H1 (cell line): Measurements from ENCODE around the gene INPP5J. TPM values are rescaled to one million over a fixed set of nuclear protein-coding genes. Genes with fewer than 3 reads are reported as not detected.
"Not testable (repeated sequence)": the region's sequence is repeated elsewhere in the genome, so short reads cannot be mapped to it uniquely, and the experiment has no call there.

Source experiments
- CTCF ChIA-PET: fragments of 300-600 bp; sonication (Branson Sonifier 250); formaldehyde crosslinking; loops from one replicate; lab custom pipeline; 2021; ENCODE audit not compliant: partially characterized antibody; lab: Charles Lee
- POLR2A ChIA-PET: fragments of 300-600 bp; sonication (Branson Sonifier 250); formaldehyde crosslinking; loops from one replicate; lab custom pipeline; 2021; ENCODE audit warnings: inconsistent platforms; ENCODE audit not compliant: partially characterized antibody; lab: Charles Lee
- DNase-seq, 2 experiments: peaks; one replicate each; pipeline versions ENCODE4 v3.0.0 to v3.0.0-alpha.2; 2010 to 2022; ENCODE audit warnings: low spot score in 2 of 2, low read depth in 1 of 2, mixed read lengths in 1 of 2
- FAIRE-seq: peaks from 2 replicates; lab custom pipeline; 2011; peaks lifted over from hg19 to GRCh38; lab: Jason Lieb, UNC
- H2AFZ ChIP-seq: 2 replicates; pipeline ENCODE4 v1.8.1; 2012; ENCODE audit warnings: low read length, inconsistent platforms
- H2AK5ac ChIP-seq: 2 replicates; pipeline ENCODE4 v1.6.1; 2013; ENCODE audit warnings: low read depth, low read length
- H2BK120ac ChIP-seq: replicated peaks from 2 replicates; pipeline ENCODE3; 2013; ENCODE audit warnings: low read depth, low read length, inconsistent platforms
- H2BK12ac ChIP-seq: 2 replicates; pipeline ENCODE4 v1.6.1; 2013; ENCODE audit warnings: low read depth, low read length
- H2BK15ac ChIP-seq: 2 replicates; pipeline ENCODE4 v1.6.1; 2013; ENCODE audit warnings: low read length
- H2BK20ac ChIP-seq: 2 replicates; pipeline ENCODE4 v1.6.1; 2013; ENCODE audit warnings: low read length
- H2BK5ac ChIP-seq: 2 replicates; pipeline ENCODE4 v1.6.1; 2013; ENCODE audit warnings: low read depth, low read length
- H3K14ac ChIP-seq: 2 replicates; pipeline ENCODE4 v1.6.1; 2013; ENCODE audit warnings: inconsistent platforms; ENCODE audit not compliant: insufficient read length
- H3K18ac ChIP-seq: 2 replicates; pipeline ENCODE4 v1.6.1; 2013; ENCODE audit warnings: low read length; ENCODE audit errors: extremely low read depth
- H3K23ac ChIP-seq: 2 replicates; pipeline ENCODE4 v1.6.1; 2013; ENCODE audit warnings: inconsistent platforms; ENCODE audit not compliant: insufficient read length
- H3K23me2 ChIP-seq: 2 replicates; pipeline ENCODE4 v1.6.1; 2013; ENCODE audit warnings: low read depth, low read length
- H3K27ac ChIP-seq: 2 replicates; pipeline ENCODE4 v1.6.1; 2011; ENCODE audit warnings: low read depth, low read length, inconsistent platforms
- H3K27me3 ChIP-seq, 4 experiments: replicated peaks in 1 of 4; 1 replicate in 1 of 4; 2 replicates in 3 of 4; pipeline versions ENCODE4 v1.6.1 to v1.8.1; 2011 to 2013; ENCODE audit warnings: low read length in 3 of 4, mild to moderate bottlenecking in 3 of 4, inconsistent platforms in 2 of 4, mixed read lengths in 2 of 4, moderate library complexity in 1 of 4; ENCODE audit not compliant: control insufficient read depth in 3 of 4, insufficient read depth in 3 of 4; ENCODE audit errors: extremely low read depth in 1 of 4
- H3K36me3 ChIP-seq, 4 experiments: 2 replicates each; pipeline versions ENCODE4 v1.6.1 to v1.8.1; 2011 to 2013; ENCODE audit warnings: mild to moderate bottlenecking in 4 of 4, low read length in 3 of 4, moderate library complexity in 2 of 4, control low read depth in 1 of 4, inconsistent platforms in 1 of 4; ENCODE audit not compliant: insufficient read depth in 4 of 4, control insufficient read depth in 2 of 4
- H3K4ac ChIP-seq: replicated peaks from 2 replicates; pipeline ENCODE3; 2013; ENCODE audit warnings: low read length, low read depth, mixed read lengths, inconsistent platforms; ENCODE audit not compliant: insufficient read length
- H3K4me1 ChIP-seq, 4 experiments: replicated peaks in 1 of 4; 1 replicate in 1 of 4; 2 replicates in 3 of 4; pipeline versions ENCODE4 v1.6.1 to v1.8.1; 2011 to 2013; ENCODE audit warnings: low read length in 3 of 4, inconsistent platforms in 2 of 4, mixed read lengths in 1 of 4; ENCODE audit not compliant: insufficient read depth in 4 of 4, control insufficient read depth in 3 of 4
- H3K4me2 ChIP-seq, 2 experiments: 2 replicates each; pipeline versions ENCODE4 v1.6.1 to v1.8.1; 2011 to 2013; ENCODE audit warnings: low read depth in 2 of 2, low read length in 2 of 2, control low read depth in 1 of 2, inconsistent platforms in 1 of 2, mild to moderate bottlenecking in 1 of 2; ENCODE audit not compliant: insufficient read depth in 1 of 2
- H3K4me3 ChIP-seq, 4 experiments: fragments of 200-600, 300-600 bp in 1 of 4; sonication (generic), shearing (Covaris generic), sonication (Bioruptor Twin) in 1 of 4; 2 replicates each; pipeline versions ENCODE4 v1.5.1 to v1.8.1; 2011 to 2016; ENCODE audit warnings: low read length in 4 of 4, low read depth in 3 of 4, control low read depth in 2 of 4, inconsistent platforms in 2 of 4, mild to moderate bottlenecking in 2 of 4, mixed read lengths in 1 of 4, moderate library complexity in 1 of 4; ENCODE audit not compliant: insufficient read depth in 2 of 4; ENCODE audit errors: extremely low read depth in 1 of 4
- H3K56ac ChIP-seq: replicated peaks from 2 replicates; pipeline ENCODE3; 2013; ENCODE audit warnings: low read depth, mild to moderate bottlenecking, mixed read lengths, low read length, inconsistent platforms; ENCODE audit not compliant: insufficient read length
- H3K79me1 ChIP-seq: 2 replicates; pipeline ENCODE4 v1.6.1; 2013; ENCODE audit warnings: low read depth, low read length, control low read depth
- H3K79me2 ChIP-seq, 2 experiments: 2 replicates each; pipeline versions ENCODE4 v1.6.1 to v1.8.1; 2012 to 2013; ENCODE audit warnings: low read length in 2 of 2, mild to moderate bottlenecking in 2 of 2, inconsistent platforms in 1 of 2; ENCODE audit not compliant: insufficient read depth in 2 of 2, control insufficient read depth in 1 of 2
- H3K9ac ChIP-seq, 4 experiments: replicated peaks in 1 of 4; 1 replicate in 1 of 4; 2 replicates in 3 of 4; pipeline versions ENCODE4 v1.6.1 to v1.8.1; 2011 to 2013; ENCODE audit warnings: low read depth in 3 of 4, low read length in 3 of 4, control low read depth in 2 of 4, mild to moderate bottlenecking in 2 of 4, moderate library complexity in 2 of 4, inconsistent platforms in 1 of 4; ENCODE audit errors: extremely low read depth in 1 of 4
- H3K9me3 ChIP-seq, 2 experiments: 2 replicates each; pipeline versions ENCODE4 v1.6.1 to v1.8.1; 2012 to 2013; ENCODE audit warnings: mild to moderate bottlenecking in 2 of 2, moderate library complexity in 2 of 2, control low read depth in 1 of 2, inconsistent platforms in 1 of 2, low read depth in 1 of 2, low read length in 1 of 2, mixed read lengths in 1 of 2; ENCODE audit not compliant: insufficient read depth in 2 of 2
- H4K20me1 ChIP-seq, 2 experiments: replicated peaks in 1 of 2; 2 replicates each; pipeline versions ENCODE3 to v1.8.1; 2011 to 2013; ENCODE audit warnings: inconsistent platforms in 2 of 2, low read length in 2 of 2, mild to moderate bottlenecking in 1 of 2; ENCODE audit not compliant: insufficient read depth in 2 of 2, control insufficient read depth in 1 of 2
- H4K5ac ChIP-seq: 2 replicates; pipeline ENCODE4 v1.6.1; 2013; ENCODE audit warnings: low read length, low read depth, mixed read lengths, inconsistent platforms; ENCODE audit not compliant: insufficient read length
- H4K8ac ChIP-seq: 2 replicates; pipeline ENCODE4 v1.8.0; 2013; ENCODE audit warnings: mild to moderate bottlenecking, moderate library complexity, low read length, inconsistent platforms; ENCODE audit not compliant: insufficient read depth; ENCODE audit errors: extremely low read depth
- H4K91ac ChIP-seq: replicated peaks from 2 replicates; pipeline ENCODE3; 2013; ENCODE audit warnings: low read length, mixed read lengths, inconsistent platforms; ENCODE audit not compliant: insufficient read length
- WGBS, 2 experiments: shearing (Covaris generic) in 1 of 2; methylation state at CpG; one replicate each; pipeline versions ENCODE4 v1.1.6 to v1.1.7; 2013 to 2015; ENCODE audit warnings: low lambda C conversion rate in 2 of 2, mixed read lengths in 2 of 2, inconsistent platforms in 1 of 2, low coverage in 1 of 2, missing lambda C conversion rate in 1 of 2; ENCODE audit not compliant: insufficient replicate concordance in 2 of 2, insufficient coverage in 1 of 2, insufficient read length in 1 of 2; ENCODE audit errors: extremely low coverage in 1 of 2, missing lambda C conversion rate in 1 of 2; 5-methylcytosine and 5-hydroxymethylcytosine counted together
- polyA plus RNA-seq, 7 experiments: library from polyadenylated mRNA; depleted of rRNA in 3 of 7; stranded (reverse) in 5 of 7; unstranded in 2 of 7; fragments of >200 nt in 5 of 7; fragments of 200-250 nt in 2 of 7; gene quantifications; 1 replicate in 5 of 7; 2 replicates in 1 of 7; 4 replicates in 1 of 7; pipeline versions ENCODE4 v1.2.1 to v1.2.3, GENCODE V29; 2011 to 2013; ENCODE audit warnings: missing spikeins in 2 of 7, mixed read lengths in 2 of 7
- total RNA-seq: library from RNA; stranded (reverse); fragmentation: NEBNext Ultra II Directional; extraction: Animal tissue kit (Norgen Biotek cat#: 25700); gene quantifications from 2 replicates; pipeline ENCODE4 v1.2.1, GENCODE V29; 2021

INPP5J gene
- total and polyA plus RNA-seq, 2 of the 8 experiments (the other 6 are each of a cell fraction or from before 2014, with no cell fraction given), result 5.4 to 6.0 TPM

DNA sequence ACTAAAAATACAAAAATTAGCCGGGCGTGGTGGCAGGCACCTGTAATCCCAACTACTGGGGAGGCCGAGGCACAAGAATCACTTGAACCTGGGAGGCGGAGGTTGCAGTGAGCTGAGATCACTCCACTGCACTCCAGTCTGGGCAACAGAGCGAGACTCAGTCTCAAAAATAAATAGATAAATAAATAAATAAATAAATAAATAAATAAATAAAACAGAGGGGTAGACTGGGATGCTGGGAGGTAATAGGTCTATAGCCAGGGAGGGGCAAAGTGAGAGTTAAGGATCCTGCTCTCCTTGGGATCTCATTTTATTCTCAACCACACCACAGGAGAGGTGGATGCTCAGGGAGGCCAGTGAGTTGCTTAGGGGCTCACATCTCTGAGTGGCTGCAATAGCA, 25.2 kb upstream of the INPP5J start:
- POLR2A ChIA-PET, result interaction anchor here (1.2 to 5.1 kb wide), 5 partner anchors 12 to 128 kb away, joined by 3 to 57 read pairs (median 6); partner anchors contain the start of genes MORC2, PLA2G3, SMTN and TUG1

More for the DNA sequence above, 25.2 kb upstream of the INPP5J start:
- not testable (repeated sequence) for H4K20me1 ChIP-seq, H3K79me2 ChIP-seq, H2BK15ac ChIP-seq, H2BK5ac ChIP-seq, H2BK20ac ChIP-seq, H2AK5ac ChIP-seq, H2BK12ac ChIP-seq, H2BK120ac ChIP-seq, H3K23ac ChIP-seq, H3K4me2 ChIP-seq, H3K4me3 ChIP-seq, H3K36me3 ChIP-seq, H3K56ac ChIP-seq, H3K23me2 ChIP-seq, FAIRE-seq, H2AFZ ChIP-seq, H4K8ac ChIP-seq, H3K14ac ChIP-seq, H3K9ac ChIP-seq, H3K9me3 ChIP-seq, H4K91ac ChIP-seq, H4K5ac ChIP-seq, H3K4ac ChIP-seq, H3K27me3 ChIP-seq, H3K79me1 ChIP-seq, H3K18ac ChIP-seq, H3K27ac ChIP-seq, DNase-seq
- 93% methylated on average over 5 of the region's 5 CpGs; no CpG with 5 or more reads in 1 of the 2 experiments for WGBS, 2 experiments
- CTCF ChIA-PET, result interaction anchor here (0.9 to 16.8 kb wide), 6 partner anchors 8 to 51 kb away, joined by 3 to 207 read pairs (median 14); partner anchors contain the start of genes SELENOM and SMTN
- peaks cover 5 to 15% (median 11%) of the 10 kb centered on the region in 4 experiments for H3K4me1 ChIP-seq
